B cell (primary cell): ENCODE measurements around the gene VWA3B.

ENCODE experiments used
- EZH2 ChIP-seq: IDR thresholded peaks from 2 replicates; pipeline ENCODE4 v1.6.1; 2012; ENCODE audit warnings: borderline replicate concordance, low read depth, mild to moderate bottlenecking, moderate library complexity, low read length; ENCODE audit not compliant: insufficient read depth, poor library complexity, severe bottlenecking
- TF ChIP-seq, protein P1 (sequence below): fragments of 200-600 bp; IDR thresholded peaks from one replicate; pipeline ENCODE4 v1.8.0; 2022; ENCODE audit warnings: antibody characterized with exemption, mild to moderate bottlenecking

DNA sequence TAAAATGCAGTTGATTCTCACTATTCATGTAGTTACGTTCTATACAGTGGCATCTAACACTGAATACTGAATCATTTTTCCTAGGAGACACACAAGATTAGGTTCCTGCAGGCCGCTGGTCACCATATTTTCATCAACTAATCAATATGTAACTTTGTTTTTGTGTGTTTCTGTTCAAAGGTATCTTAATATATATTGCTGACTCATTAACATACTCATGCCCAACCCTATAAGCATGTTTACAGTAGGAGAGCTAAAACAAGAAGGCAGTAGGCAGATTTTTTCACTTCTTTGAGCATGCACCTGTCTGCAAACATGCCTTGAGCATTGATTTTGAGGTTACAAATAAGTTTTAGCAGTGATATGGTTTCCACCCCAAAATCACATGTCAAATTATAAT, 229.0 kb downstream of the VWA3B start:
- TF ChIP-seq, protein P1, sequence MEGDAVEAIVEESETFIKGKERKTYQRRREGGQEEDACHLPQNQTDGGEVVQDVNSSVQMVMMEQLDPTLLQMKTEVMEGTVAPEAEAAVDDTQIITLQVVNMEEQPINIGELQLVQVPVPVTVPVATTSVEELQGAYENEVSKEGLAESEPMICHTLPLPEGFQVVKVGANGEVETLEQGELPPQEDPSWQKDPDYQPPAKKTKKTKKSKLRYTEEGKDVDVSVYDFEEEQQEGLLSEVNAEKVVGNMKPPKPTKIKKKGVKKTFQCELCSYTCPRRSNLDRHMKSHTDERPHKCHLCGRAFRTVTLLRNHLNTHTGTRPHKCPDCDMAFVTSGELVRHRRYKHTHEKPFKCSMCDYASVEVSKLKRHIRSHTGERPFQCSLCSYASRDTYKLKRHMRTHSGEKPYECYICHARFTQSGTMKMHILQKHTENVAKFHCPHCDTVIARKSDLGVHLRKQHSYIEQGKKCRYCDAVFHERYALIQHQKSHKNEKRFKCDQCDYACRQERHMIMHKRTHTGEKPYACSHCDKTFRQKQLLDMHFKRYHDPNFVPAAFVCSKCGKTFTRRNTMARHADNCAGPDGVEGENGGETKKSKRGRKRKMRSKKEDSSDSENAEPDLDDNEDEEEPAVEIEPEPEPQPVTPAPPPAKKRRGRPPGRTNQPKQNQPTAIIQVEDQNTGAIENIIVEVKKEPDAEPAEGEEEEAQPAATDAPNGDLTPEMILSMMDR = no peak
- TF ChIP-seq EZH2 = no peak
